GM18526 (cell line): ENCODE data around the gene HS1BP3.

ENCODE experiments used
- POLR2A ChIP-seq: IDR thresholded peaks from 3 replicates; pipeline ENCODE4 v1.6.1; 2011; ENCODE audit not compliant: insufficient read length; ENCODE audit errors: extremely low read depth

HS1BP3 gene

DNA sequence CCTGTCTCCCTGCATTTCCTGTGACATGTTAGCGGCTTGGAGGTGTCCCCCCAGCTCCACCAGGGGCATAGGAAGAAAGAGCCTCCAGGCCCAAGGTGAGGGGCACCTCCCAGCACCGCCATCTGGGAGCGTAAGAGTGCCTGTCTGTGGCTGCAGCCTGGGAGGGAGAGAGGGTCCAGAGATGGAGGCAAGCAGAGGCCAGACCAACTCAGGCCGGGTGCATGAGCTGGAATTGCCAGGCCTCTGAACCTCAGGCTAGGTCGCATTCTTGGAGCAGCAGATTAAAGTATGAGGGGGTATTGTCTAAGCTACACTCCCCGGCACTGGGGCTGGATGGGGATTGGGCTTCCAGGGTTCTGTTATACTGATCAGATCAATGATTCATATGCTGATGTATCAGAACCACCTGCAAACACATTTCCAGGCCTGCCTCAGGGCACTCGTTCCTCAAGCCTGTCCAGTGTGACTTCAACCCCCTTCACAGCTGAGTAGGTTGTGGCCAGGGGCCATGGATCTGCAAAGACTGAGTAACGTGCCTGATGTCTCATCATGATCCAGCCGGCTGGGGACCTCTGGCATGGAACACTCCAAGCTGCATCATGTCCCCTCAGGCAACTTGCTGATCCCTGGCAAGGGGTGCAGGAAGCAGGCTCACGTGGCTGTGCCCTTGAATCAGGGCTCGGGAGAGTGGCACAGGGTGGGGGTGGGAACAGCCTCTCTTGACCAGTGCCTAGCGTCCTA lies 73.2 kb downstream of the HS1BP3 start:
- no peak for TF ChIP-seq POLR2A

DNA sequence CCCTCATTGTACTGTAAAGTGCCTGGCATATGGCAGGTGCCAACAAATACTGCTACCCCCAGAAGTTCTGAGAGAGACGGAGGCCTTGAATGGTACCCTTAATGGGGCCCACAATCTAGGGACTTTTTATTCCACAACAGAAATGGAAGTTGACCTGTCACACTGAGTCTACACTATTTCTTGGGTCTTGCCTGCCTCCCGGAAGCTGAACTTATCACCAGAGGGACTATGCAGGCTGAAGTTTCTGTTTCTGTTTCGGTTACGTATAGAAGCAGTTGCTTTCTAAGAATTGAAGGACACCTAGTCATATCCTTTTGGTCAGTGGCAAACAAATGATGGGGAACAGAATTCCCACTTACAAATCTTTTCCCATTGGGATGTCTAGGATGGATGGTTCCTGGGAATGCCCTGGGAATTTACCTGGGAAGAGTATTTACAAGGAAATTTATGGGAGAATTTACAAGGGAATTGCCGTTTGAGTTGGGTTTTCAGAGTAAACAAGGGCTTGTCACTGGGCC lies 74.2 kb downstream of the HS1BP3 start:
- no peak for TF ChIP-seq POLR2A

DNA sequence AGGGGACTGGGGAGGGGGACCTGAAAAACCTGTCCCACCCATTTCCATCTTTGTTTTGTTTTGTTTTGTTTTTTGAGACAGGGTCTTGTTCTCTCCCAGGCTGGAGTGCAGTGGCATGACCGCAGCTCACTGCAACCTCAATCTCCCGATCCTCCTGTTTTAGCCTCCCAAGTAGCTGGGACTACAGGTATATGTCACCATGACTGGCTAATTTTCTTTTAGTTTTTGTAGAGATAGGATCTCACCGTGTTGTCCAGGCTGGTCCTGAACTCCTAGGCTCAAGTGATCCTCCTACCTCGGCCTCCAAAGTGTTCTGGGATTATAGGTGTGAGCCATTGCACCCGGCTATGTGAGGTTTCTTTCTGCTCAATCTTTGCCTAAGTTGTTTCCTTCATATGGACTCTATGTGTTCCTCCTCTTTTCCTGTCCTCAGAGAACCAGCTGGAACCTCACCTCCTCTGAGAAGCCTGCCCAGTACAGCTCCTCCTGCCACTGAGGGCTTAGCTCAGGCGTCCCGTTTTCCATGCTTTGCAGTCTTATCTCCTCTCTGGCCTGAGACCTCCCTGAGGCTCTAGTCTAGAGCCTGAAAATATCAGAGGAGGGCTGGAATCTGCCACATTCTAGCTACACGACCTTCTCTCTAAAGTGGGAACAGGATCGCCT lies 74.8 kb downstream of the HS1BP3 start:
- no peak for TF ChIP-seq POLR2A

DNA sequence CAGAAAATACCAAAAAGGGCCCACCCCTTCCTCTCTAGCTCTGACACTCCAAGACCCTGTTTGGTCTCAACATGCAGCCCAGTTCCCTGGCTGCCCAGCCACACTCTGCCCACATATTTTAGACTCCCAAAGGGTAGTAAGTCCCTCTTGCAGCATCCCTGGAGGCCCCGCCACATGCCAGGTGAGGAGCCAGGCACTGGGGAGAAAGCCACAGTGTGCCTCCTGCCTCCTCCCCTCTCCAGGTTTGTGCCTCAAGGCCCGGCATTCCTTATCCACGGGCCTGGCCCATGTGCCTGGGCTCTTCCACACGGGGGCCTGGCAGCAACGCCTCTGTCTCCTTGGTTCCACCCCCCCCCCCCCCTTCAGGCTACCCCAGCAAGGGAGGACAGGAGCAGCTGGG lies 75.5 kb downstream of the HS1BP3 start:
- no peak for TF ChIP-seq POLR2A

DNA sequence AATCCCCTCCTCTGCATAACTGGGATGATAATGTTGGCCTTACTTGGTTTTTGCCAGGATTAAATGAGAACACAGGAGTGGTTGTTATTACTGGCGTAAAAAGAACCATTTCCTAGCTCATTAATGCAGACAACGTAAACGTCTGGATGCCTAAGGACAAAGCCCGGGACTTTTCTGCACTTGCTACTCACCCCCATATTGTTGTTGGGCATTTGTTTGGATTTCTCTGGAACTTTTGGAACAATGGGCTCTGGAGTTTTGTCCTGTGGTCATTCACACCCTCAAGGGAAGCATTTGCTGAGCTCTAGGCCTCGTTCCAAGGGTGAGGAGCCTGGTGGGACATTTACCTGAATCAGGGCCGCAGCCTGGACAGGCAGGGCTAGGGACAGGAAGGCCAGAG lies 76.0 kb downstream of the HS1BP3 start:
- TF ChIP-seq POLR2A, result no peak

DNA sequence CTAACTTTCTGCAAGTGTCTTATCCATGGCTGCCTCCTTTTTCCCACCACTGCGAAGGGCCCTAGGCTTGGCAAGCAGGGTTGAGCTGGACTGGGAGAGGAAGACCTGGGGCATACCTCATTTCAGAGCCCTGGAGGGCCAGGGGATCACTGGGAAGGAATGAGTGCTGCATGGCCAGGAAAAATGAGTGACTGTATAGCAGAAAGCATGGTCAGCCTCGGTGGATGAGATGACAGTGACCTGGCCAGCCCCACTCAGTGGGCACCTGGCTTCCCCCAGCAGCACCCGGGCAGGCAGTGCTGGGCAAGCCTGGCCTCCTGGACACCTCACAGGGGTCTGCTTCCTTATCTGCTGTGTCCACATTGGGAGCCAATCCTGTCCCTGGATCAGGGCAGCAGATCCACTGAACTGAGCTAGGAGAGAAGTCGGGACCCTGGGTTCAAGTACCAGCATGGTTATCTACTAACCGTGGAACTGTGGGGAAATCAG lies 76.4 kb downstream of the HS1BP3 start:
- TF ChIP-seq POLR2A, result no peak

DNA sequence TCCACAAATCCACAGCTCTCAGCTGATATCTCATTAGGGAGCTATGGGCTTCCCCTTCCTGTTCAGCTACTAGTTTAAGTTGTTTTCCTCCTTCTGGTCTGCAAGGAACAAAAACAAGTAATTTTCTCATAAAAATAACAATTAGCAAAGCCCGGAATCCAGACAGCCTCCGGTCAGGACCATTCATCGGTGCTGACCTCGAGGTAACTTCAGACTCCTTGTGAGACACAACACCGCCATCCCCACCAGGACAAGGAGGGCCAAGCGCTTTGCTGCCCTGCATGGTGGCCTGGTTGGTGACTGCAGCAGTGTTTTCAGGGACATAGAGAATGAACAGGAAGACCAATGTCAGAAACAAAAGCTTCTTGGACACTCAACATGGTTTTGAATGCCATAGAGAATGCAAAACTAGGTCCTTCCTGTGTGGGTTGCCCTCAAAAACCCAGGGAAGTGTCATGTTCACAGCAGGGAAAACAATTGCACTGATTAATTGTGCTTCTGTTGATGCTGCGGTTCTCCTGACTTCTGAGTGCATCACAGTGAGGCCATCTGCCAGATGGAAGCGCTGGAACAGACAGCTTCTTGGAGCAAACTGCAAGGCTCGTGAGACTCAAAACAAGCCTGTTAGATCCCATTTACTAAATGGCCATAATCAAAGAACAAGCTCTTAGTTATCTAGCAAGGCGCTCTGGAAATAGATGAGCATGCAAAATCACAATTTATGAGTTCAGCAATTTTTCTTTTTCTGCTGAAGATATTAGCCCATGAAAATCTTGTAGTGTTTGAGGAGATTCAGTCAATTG lies 77.1 kb downstream of the HS1BP3 start:
- TF ChIP-seq POLR2A, result no peak

DNA sequence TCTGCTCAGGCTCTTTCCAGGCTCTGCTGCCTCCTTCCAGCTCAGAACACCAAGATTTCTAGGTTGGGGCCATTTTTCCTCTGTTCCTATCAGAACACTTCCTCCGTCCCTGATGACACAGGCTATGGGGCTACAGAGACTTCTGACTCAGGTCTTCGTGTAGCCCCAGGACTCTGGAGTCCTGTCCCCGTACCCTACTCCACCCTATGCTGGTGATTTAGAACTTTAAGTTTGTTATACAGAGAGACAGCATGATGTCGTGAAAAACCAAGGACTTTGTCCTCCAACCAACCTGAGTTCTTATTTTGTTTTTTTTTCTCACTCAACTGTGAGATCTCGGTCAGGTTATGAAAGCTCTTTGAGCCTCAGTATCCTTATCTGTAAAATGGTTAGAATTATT lies 78.7 kb downstream of the HS1BP3 start:
- TF ChIP-seq POLR2A, result no peak

DNA sequence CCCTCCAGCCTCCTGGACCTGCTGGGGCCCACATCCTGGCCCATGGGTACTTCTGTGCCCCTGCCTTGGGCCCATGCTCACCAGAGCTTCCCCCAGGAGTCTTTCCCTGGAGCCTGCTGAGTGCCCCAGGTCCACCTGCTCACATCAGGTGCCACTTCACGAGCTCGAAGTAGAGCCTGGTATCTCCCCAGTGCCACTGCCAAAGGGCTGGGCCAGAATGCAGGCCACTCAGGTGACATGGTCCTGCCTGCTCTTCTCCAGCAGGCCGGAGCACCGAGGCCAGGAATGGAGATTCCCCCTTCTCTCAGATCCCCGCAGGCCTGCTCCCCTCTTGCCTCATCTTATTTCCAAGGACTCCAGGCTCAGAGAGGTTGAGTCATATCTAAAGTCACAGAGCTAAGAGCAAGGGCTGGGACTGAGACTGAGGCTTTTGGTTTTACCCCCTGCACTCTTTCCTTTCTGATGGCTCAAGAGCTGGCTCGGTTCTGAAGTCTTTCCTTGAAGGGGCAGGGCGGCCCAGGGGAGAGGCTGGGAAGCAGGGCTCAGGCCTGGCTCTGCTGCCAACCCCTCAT lies 79.2 kb downstream of the HS1BP3 start:
- TF ChIP-seq POLR2A, result no peak

DNA sequence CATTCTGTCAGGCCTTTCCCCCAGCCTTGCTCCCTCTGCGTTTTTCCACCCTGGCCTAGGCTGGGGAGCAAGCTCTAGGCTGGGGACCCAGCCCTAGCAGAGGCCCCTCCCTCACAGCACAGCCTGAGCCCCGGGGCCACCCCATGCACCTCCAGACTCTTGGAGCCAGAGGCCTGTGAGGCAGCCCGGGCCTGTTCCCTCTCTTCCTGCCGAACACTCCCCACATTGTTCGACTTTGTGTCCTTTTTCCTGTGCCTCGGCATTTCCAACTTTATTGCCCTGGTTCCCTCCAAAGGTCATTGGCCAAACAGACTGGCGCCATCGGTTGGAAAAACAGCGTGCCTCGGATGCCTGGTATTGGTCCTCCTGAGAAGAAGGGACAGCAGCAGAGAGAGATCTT lies 79.7 kb downstream of the HS1BP3 start:
- TF ChIP-seq POLR2A, result no peak

DNA sequence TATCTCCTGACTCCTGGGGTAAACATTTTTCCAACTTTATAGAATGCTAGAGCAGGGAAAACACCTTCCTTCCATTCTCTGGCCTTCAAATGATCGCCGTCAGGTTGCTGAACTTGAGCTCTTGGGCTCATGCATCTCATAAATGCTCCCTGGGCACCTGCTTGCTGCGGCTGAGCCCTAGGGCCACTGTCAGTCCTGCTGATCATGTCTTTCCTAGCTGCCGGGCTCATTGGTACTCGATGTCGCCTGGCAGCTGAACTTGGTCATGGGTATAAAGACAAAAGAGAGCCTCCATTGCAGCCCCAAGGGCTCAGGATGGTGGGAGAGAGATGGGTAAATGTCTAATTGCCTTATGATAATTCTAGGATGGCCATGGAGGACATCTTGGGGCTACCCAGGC lies 80.6 kb downstream of the HS1BP3 start:
- no peak for TF ChIP-seq POLR2A

DNA sequence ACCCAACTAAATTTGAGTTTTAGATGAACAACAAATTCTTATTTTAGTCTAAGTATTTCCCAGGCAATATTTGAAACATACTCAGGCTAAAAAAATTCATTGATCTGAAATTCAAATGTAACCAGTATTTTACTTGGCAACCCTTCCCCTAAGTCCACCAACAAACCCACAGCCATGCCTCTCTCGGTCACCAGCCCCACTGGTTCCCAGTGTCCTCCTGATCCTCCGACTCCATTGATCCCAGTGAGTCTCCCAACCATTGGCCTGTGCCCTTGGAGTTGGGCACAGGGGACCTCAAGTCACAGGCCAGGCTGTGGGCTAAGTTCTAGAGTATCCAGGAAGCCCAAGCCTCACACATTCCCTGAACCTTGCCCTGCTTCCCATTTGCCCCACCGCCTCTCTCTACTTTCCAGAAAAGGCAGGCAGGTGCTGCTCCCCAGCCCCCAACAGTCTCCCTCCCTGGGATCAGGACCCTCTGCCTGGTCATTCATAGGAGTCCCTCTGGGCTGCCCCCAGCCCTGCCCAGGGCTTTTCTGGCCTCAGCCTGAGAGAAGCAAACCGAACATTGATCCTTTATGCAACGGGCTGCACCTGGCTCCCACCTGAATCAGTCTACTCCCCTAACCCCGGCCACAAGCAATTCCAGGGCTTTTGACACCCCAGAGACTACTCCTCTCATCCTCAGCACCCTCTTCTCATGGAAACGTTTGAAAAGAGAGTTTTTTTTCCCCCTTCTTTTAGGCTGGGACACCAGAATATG lies 81.3 kb downstream of the HS1BP3 start:
- TF ChIP-seq POLR2A, result no peak

DNA sequence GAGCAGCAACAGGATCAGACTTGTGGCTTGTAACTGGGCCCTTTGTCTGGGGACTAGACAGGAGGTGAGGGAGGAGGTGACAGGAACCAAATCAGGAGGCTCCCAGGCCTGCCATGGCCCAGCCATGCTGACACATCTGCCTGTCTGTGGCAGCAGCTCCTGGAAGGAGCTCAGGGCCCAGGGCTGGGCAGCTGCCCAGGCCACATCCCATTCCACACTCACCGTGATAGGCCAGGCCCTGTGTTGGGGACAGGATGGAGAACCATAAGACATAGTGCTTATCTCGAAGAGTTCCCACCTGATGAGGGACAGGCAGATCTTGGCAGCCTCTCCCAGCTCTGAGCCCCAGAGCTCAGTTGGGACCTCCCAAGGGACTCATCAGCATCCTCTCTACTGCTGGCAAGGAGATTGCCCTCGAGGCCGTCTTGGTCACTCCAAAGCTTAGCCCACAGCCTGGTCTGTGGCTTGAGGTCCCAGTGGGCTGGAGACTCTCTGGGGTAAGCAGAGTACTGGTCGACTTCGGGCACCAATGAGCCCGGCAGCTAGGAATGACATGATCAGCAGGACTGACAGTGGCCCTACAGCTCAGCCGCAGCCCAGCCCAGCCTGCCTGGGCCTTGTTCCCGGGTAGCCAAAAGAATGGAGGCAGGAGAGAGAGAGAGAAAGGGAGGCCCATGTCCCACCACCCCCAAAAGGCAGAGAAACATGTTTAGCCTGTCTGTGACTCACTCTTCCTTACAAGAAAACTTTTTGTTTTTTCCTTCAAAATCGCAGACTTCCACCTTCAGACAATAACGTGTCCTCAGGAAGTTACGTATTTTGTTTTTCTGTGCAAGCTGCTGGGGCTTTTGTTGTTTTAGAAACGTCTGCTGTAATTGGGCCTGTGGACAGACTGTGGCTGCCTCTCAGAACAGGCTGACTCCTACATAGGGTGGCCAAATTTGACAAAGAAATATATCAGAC lies 82.1 kb downstream of the HS1BP3 start:
- no peak for TF ChIP-seq POLR2A

DNA sequence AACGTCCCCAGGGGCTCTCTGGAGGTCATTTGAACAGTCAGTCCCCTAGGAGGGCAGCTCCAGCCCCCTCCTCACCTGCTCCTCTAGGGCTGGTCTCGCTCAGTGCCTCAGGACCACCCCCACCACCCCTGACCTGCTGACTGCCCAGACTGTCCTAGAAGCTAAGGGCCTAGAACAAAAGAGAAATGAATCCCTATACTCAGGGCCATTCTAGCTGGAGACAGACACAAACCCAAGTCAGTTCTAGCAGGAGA lies 83.0 kb downstream of the HS1BP3 start:
- TF ChIP-seq POLR2A, result no peak
